K562 (cell line): ENCODE results near the gene MMEL1.

ENCODE experiments used
- MAX ChIP-seq: sonication (generic); formaldehyde crosslinking; IDR thresholded peaks from 2 replicates; pipeline ENCODE4 v1.9.0; 2022; ENCODE audit warnings: mild to moderate bottlenecking, missing genetic modification reagents
- RBM22 ChIP-seq: fragments of 200-400 bp; formaldehyde crosslinking; IDR thresholded peaks from 2 replicates; pipeline ENCODE4 v1.6.1; 2018; ENCODE audit warnings: low read length, low read depth; ENCODE audit not compliant: poor library complexity, severe bottlenecking
- ZNF407 ChIP-seq: fragments of 450-650 bp; IDR thresholded peaks from 2 replicates; pipeline ENCODE4 v1.6.1; 2016; ENCODE audit warnings: low read depth

GRCh38 chr1:2589431-2590232 is 43.2 kb downstream of the MMEL1 start:
- TF ChIP-seq ZNF407 (no peak), RBM22 (no peak), MAX (CRISPR knock-in tag) (no peak)
